ENCODE data around the gene RAB3B.
A peak's percentile ranks its signal among the peaks of the same experiment; 100 is the strongest.
"Not testable (repeated sequence)": the region's sequence is repeated elsewhere in the genome, so short reads cannot be mapped to it uniquely, and the experiment has no call there.

The RAB3B gene

DNA sequence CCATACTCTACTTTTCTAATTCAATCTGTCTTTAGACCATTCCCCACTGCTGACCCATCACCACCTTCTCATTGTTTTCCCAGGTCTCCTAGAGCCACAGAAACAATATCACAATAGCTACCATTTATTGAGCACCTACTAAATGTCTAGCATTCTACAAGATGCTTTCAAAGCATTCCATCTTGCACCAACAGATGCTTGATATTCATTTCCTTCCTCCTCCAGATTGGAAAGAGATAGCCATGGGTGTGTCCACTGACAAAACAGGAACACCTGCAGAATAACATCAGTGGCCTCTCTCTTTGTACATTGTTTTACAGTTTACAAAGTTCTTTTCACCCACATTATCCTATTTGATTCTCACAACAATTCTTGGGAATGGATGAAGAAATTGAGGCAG is 2.2 kb downstream of the RAB3B start:
- DNase-seq: no peak

DNA sequence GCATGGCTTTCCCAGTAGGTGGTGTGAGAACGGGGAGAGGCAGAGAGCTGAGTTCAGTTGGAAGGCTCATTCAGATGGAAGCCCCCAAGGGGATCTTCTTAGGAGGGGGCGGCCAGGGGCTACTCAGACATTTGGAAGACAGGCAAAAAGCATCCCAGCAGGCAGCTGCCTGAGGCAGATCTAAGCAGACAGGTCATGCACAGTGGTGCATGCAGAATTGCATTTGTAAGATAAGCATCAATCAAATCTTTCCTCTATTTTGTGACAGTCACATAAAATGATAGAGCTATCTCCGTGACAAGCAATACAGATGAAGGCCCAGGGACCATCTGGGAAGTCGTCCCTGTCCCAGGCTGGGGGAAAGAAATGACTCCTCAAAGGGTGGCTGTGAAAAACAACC is 3.8 kb downstream of the RAB3B start:
- DNase-seq: no peak

DNA sequence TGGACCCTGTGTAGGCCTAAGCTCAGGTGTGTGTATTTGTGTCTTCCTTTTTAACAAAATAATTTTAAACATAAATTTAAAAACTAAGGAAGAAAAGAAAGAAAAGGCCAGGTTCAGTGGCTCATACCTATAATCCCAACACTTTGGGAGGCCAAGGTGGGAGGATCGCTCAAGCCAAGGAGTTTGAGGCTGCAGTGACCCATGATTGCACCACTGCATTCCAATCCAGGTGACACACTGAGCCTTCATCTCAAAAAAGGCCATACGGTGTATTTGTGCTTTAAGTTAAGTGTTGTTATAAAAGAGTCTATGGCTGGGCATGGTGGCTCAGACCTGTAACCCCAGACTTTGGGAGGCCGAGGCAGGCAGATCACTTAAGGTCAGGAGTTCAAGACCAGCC is 8.3 kb downstream of the RAB3B start:
- DNase-seq: no peak

DNA sequence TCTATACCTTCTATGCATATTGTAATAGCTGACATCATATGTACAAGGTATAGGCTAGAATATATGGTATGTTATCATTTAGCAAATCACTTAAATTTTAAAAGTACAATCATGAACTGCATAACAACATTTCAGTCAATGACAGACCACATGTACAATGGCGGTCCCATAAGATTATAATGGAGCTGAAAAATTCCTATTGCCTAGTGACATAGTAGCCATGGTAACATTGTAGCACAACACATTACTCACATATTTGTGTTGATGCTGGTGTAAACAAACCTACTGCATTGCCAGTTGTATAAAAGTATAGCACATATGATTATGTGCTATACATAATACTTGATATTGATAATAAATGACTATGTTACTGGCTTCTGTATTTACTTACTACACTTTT is 8.9 kb downstream of the RAB3B start:
- no peak for DNase-seq

DNA sequence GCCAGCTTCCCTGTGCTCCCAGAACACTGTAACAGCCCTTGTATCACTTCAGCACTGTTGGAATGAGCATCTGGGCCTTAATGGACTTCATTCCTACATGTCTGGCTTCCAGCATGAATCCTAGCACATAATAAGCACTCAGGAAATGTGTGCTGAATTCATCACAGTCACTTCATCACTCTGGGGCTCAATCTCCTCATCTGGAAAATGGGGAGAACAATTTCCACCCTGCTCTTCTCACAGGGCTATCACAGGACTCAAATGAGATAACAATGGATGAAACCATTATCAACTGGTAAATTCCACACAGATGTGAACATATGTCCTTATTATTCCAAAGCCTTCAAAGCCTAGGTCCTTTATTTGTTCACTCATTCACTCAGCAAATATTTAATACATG is 12.4 kb downstream of the RAB3B start:
- DNase-seq: no peak

DNA sequence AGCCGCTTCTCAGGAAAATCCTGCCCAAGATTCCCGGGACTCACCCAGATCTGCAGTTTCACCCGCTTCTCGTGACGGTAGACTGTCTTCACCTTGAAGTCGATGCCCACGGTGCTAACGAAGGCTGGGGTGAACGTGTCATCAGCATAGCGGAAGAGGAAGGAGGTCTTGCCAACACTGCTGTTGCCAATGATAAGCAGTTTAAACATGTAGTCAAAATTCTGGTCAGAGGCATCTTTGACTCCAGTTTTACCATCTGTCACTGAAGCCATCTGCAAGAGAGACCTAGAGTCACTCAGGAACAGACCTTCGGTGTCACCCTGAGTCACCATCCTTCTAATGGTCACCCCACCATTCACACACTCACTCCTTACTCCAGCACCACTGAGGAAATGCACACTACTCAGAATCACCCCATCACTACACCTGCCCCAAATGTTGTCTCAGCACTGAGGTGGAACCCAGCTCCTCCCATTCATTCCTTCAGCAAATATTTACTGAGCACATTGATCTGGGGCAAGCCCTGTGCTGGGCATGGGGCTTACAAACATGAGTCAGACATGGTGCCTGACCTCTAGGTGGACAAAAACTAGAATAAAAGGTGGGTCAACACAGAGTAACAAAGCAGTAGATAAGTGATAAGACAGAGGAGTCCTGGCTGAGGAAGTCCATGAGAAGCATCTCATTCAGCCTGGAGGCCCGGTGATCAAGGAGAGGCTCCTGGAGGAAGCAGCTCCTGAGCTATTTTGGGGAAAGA is 13.5 kb downstream of the RAB3B start:
- no peak for DNase-seq

DNA sequence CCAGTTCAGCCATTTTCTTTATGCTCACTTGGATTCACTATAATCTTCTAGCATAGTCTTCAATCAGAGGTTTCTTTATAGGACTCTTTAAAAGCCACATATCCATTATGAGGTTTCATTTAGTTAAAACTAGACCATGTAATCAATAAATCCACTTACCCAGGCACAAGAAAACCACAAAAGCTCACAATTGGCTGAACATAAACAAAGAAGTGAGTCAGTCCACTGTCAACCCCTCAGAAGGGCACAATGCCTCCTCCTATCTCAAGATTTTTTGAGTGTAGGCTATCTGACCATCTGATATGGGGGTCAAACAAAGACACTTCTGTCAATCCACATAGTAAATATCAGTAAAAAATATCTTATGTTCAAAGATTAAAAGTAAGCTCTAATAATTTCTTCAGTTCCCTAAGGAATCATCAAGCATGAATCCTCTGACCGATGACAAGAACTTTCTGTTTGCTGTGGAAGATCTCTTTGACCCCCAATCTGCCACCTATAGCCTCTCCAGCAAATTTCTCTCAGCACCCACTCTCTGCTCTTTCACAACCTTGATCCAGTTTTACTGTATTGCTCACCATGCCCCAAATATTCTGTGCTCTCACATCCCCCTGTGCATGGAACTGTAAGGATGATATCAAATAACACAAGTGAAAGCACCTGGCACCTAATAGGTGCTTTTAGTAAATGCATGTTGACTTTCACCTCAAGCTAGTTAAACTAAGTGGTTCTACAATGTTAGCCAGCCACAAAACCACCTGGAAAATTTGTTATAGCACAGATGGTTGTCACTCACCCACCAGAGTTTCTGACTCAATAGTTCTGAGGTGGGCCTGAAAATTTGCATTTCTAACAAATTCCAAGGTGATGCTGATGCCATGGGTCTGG is 16.7 kb downstream of the RAB3B start:
- DNase-seq: no peak

DNA sequence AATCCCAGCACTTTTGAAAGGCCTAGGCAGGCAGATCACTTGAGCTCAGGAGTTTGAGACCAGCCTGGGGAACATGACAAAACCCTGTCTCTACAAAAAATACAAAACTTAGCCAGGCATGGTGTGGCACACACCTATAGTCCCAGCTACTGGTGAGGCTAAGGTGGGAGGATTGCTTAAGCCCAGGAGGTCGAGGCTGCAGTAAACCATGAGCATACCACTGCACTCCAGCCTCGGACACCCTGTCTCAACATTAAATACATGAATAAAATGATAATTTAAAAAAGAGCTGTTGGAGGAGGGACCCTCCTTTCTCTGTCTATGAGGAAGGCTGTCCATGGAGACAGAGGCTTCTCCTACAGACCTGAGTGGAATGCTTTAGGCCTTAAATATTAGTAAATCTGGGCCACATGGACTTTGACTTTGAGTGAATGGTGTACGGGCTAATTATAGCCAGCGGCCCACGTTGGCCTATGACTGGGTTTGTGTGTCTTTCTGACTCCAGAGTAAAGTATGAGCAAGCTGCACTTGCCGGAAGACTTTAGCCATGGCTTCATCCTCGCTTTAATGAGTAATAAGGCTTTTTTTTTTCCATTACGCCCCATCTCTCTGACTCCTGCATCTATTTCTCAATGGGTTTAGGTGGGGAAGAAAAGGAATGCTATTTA is 21.3 kb downstream of the RAB3B start:
- DNase-seq: no peak

DNA sequence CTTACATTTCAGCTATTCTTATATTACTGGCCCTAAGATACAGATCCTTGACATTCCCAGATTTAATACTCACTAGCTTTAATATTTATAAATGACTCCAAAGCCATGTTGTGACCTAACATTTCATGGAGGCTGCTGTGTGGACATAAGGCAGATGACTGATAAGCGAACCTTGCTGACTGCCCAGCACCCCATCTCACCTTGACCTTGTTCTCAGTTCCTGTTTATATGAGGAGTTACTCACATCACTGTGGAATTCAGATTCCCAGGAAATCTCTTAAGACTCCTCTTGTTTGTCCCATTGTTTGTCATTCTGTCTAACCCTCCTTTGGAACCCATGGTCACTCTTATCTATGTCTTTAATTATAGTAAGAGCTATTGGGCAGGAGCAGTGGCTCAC is 21.9 kb downstream of the RAB3B start:
- no peak for DNase-seq

DNA sequence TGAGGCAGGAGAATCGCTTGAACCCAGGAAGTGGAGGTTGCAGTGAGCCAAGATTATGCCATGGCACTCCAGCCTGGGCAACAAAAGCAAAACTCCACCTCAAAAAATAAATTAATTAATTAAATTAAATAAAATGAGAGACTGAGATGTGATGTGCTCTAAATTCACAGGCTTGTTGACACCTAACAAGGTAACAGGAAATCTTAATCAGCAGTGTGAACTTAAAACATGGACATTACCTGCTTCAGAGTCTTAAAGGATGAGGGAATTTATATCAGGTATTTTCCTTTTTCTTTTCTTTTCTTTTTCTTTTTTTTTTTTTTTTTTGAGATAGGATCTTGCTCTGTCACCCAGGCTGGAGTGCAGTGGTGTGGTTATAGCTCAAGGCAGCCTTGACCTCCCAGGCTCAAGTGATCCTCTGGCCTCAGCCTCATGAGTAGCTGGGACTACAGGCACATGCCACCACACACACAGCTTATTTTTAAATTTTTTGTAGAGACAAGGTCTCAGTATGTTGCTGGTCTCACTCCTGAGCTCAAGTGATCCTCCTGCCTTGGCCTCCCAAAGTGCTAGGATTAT is 23.2 kb downstream of the RAB3B start:
- DNase-seq: not testable (repeated sequence)

DNA sequence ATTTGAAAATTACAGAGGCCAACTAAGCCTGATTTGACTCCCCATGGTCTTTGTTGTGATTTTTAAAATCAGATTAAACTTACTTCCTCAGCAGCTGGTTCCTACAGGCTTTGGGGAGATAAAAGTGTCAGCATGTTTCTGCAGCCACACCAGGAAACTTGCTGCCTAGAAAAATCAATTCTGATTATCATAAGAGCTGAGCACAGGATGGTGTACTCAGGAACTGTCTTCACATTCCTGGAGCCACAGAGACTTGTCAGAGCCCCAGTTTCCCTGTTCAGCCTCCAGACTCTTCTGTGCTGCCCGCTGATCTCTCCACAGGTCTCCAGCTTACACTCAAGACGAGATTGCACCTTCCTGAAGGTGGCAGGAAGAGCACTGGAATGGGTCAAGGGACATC is 23.9 kb downstream of the RAB3B start:
- no peak for DNase-seq

DNA sequence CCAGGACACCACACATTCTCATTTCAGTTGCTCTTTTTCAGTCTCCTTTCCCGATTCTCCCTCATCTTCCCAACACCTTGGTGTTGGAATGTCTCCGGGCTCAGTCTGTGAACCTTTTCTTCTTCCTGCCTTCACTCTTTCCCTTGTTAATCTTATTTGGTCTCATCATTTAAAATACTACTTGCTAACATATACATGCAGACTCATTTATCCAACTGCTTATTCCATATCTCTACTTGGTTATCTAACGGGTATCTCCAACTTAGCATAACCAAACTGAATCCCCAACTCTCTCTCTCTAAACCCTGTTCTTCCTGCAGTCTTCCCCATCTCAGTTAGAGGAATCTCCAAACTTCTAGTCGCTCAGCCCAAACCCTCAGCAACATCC is 26.2 kb downstream of the RAB3B start:
- no peak for DNase-seq

DNA sequence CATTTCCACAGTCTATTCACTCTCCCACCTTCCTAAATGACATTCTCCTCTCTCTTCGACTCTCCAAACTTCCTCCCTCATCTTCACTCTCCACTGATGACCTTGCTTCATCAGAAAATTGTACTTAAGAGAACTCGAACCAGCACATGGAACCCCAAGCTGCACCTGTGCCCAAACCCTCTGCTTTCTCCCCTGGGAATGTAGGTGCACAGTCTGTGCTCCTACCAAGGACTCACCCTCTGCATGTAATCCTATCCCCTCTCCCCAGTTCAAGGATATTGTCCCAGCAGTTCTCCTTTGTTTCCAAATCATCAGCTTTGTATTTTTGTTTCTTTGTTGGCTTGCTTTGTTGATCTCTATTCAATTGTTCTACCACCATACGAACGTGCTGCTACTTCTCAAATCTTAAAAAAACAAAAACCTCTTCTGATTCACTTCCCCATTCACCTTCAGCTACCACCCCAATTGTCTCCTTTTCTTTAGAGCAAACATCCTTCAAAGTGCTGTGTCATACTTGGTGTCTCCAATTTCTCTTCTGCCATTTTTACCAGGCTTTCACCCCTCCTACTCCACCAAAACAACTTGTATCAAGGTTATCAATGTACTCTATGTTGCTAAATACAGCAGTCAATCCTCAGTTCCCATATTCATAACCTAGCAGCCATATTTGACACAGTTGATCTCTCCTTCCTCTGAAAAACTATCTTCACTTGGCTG is 26.8 kb downstream of the RAB3B start:
- DNase-seq: no peak

DNA sequence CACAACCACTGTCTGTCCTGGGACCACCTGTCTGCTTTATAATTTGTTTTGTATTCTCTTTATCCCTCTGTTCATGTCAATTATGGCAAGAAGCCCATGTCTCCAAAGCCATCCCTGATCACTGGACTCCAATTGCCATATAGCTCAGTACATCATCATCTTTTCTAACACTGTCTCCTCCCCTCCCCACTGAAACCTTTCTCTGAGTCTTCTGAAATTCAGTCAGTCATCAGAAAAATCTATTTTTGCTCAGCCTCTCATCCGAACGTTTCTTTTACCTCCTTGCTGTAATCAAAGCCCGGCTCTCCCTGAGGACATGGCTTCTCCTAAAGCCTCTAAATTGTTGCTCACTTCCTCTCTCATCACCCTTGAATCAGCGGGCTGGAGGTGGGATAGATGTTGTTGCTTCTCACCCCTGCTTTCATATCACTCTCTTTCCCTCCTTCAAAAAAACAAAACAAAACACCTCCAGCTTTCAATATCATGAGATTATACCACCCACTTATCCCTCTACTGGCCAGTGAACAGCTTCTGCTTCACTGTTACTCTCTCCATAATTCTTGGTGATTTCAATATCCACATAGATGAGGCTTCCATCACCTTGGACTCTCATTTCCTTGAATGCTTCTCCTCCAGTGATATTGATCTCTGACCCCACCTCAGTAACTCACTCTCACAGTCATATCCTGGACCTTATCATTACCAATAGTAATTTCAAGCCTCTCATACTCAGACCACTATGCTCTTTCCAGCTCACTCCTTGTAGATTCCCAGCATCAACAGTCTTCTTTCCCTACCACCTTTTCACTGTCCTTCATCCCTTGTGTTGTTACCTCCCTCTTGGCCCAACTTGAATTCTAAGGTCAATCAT is 27.8 kb downstream of the RAB3B start:
- DNase-seq: no peak

DNA sequence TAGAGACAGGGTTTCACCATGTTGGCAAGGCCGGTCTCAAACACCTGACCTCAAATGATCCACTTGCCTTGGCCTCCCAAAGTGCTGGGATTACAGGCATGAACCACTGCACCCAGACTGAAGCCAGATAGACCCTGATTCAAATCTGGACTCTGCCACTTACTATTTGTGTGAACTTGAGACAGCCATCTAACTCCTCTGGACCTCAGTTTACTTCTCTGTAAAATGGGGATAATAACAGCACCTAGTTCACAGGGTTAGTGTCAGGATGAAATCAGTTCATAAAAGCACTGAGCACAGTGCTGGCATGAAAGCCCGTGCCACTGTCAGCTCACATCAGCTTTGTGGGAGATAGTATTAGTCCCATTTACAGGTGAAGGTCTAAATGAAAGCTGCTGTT is 28.5 kb downstream of the RAB3B start:
- no peak for DNase-seq

DNA sequence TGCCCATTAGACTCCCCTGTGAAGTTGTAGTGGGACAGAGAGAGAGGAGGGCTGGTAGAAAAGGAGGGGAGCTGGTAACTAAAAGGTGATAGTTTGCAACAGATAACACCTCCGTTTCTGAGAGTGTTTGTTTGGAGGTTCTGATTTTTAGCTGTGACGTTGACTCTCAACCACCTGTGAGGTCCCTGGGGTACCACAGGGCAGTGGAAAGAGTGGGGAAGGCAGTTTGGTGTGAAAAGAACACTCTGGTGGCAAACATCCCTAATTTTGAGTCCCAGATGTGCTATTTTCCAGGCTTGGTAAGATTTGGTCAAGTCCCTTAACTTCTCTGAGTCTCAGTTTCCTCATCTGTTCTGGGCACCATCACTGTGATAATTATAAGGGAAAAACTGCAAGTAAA is 29.3 kb downstream of the RAB3B start:
- DNase-seq: no peak

DNA sequence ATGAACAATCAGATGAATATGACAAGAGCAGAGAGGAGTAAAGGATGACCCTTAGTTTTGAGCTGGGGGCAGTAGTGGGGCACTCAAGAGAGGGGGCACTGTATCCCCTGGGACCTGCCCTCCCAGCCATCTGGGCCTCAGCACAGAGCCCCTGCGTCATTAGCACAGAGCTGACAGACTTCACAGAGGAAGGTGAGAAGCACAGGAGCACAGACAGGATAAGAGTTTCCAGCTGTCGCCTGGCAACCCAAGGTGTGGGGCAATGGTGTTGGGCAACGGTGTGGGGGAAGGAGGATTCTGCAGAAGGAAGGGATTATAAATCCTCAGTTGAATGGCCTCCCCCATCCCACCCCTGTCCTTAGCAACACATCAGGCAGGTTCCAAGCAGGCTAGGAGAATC is 30.2 kb downstream of the RAB3B start:
- no peak for DNase-seq

DNA sequence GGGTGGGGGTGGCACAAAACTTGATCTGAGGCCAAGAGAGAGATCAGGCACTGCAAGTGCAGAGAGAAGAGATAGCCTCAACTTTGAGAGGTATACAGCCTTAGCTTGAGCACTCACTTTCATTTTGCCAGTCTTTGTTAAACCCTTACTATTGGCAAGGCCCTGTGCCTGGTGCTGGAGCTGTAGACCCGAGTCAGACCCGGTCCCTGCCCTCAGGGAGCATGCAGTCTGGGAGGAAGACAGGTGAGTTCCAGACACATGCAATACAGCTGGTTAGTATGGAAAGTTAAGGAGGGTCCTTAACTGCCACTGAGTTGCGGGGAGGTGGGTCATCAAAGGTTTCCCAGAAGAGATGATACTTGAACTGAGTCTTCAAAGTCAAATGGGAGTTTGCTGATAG is 31.7 kb downstream of the RAB3B start:
- DNase-seq: no peak

DNA sequence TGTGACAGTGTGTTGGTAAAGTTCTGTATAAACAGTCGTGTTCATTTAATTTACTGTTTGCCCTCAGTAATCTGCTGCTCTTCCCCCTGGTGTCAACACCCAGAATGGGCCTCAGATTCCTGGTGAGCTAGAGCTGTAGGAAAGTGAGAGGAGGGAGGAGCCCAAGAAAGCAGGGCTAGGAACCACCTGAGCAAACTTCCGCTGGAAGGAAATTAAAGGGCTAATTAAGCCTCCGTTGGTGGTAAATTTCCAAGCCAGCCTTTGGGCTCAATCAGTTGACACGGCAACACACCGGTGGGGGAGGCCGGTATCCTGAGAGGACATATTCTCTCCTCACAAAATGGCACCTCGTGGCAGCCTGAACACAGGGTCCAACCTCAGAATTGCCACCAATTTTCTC is 32.9 kb downstream of the RAB3B start:
- DNase-seq: peak; percentile 13

DNA sequence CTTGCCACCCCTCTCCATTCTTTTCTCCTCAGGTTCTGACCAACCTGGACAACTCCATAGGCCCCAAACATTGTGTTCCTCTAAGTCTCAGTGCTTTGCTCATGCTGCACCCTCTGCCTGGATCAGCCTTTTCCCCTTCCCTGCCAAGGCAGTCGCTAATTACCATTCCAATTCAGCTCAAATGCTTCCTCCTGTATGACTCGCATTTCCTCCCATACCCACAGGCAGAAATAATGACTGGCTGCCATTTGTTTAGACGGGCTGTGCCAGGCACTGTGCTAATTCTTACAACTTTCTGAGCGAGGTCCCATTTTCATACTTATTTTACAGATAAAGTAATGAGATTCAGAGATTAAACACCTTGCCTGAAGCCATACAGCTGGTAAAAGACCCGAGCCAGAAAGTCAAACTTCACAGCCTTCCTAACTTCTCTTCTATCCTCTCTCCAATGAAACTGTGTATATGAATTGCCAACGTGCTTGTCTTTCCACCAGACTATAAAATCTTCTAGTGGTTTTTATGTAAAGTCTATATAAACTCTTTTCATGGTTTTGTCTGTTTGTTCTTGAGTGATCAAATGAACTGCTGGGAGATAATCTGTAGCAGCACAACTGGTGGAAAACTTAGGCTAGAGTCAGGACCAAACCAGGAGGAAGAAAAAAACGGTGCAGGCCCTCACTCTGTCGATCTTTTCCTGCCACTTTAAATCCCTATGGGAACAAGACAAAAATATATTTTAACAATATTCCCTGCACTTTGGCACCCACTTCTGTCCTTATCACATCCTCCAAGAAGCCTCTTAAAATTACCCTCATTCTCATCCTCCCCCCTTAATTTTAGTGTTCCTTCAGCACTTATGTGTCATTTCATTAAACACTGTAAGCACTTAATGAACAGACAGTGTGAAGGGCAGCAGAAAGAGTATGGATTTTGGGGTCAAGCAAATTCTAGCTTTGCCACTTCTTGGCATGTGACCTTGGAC is 33.7 kb downstream of the RAB3B start:
- DNase-seq: peak; percentile 33
